ENCODE measurements around the gene IQCM.

The IQCM gene

GRCh38 chr4:149706942-149707341, 108.7 kb downstream of the IQCM start:
- POLR2A ChIA-PET (ENCODE audit: low non-redundant PET): no interaction called here
- TF ChIP-seq CTCF (conservative IDR thresholded peaks at IDR 0.05; ENCODE audit: low read depth): no peak
- no peak overlapping the region for H3K27ac ChIP-seq
- CTCF ChIA-PET: interaction anchor here (0.6 kb wide), 1 partner anchor 1819 kb away, joined by 3 read pairs; no protein-coding TSS in a partner anchor
- no peak for DNase-seq (ENCODE audit: low spot score)

GRCh38 chr4:149702414-149703293, 113.0 kb downstream of the IQCM start:
- no peak for TF ChIP-seq CTCF (conservative IDR thresholded peaks at IDR 0.05; ENCODE audit: low read depth)
- ChIA-PET CTCF (interaction anchor here (0.5 to 0.6 kb wide), 3 partner anchors 28 to 320 kb away, joined by 3 to 4 read pairs (median 4); no protein-coding TSS in a partner anchor), POLR2A (ENCODE audit: low non-redundant PET) (interaction anchor here (0.7 kb wide), 1 partner anchor 135 kb away, joined by 3 read pairs; no protein-coding TSS in a partner anchor)
- no peak overlapping the region for H3K27ac ChIP-seq
- no peak for DNase-seq (ENCODE audit: low spot score)

DNA sequence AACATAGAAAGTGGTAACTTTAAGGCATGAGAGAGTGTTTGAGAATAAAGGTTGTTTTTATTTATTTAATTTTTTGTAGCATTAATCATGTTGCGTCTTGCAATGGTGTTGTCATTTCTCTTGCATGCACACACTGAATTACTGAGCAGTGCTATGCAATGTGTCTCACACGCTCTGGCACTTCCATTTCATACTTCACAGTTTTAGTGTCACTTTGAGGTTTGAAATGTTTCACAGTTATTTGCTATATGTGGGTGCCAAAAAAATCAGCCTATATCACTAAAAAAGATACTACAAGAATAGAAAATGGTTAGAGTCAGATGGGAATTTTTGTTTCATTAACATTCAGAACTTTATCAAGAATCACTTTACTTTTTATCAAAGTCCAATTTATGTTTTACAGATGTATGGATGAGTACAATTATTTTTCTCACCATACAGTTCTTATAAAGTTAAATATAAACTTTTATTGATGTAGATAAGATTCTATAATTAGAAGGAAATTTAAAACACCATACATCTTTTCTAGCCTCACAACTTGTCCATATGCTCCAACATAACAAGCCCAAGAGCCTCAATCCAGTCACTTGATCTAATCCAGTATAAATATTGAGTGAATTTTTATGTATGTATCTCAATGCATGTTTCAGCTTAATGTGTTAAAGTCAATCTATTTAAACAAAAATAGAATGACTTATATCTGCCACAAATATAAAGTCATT, 114.0 kb downstream of the IQCM start:
- CTCF ChIA-PET: interaction anchor here (0.5 kb wide), 1 partner anchor 167 kb away, joined by 4 read pairs; no protein-coding TSS in a partner anchor
- POLR2A ChIA-PET (ENCODE audit: low non-redundant PET): no interaction called here
- no peak for TF ChIP-seq CTCF (conservative IDR thresholded peaks at IDR 0.05; ENCODE audit: low read depth)
- DNase-seq (ENCODE audit: low spot score): no peak
- no peak overlapping the region for H3K27ac ChIP-seq

DNA sequence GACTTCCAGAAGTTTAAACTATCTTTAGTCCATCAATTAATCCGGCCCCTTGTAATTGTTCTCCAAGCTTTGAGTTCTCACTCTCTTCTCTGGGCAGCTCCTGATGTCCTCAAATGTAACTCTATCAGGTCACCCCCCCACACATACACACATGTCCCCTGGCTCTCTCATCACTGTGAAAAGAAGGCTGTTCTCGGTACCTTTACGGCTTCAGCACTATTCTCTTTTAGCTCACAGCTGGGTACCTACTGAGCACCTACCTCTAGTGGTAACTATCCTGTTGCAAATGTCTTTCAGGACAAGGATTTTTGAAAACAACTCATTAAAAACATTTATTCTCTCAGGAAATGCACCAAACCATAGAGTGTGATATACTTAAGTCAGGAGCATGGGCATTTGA, 115.4 kb downstream of the IQCM start:
- no peak overlapping the region for H3K27ac ChIP-seq
- no peak for TF ChIP-seq CTCF (conservative IDR thresholded peaks at IDR 0.05; ENCODE audit: low read depth)
- DNase-seq (ENCODE audit: low spot score): no peak
- ChIA-PET CTCF (no interaction called here), POLR2A (ENCODE audit: low non-redundant PET) (no interaction called here)

DNA sequence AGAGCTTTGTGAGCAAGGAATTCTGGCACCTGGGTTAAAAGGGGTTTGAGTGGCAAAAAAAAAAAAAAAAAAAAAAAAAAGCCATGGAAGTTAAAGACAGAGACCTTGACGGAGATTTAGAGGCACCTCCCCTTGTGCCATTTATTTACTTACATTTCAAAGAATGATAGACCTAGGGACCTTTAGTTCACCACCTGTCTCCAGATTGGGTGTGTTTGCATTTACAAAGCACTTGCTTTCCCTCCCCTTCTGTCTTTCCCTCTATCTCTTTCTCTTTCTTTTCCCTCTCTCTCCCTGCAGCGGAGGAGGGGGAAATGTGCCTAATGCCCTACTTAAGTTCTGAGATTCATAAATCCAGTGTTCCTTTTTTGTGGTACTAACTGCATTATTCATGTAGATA, 116.0 kb downstream of the IQCM start:
- ChIA-PET CTCF (interaction anchor here (0.9 kb wide), 1 partner anchor 9 kb away, joined by 5 read pairs; no protein-coding TSS in a partner anchor), POLR2A (ENCODE audit: low non-redundant PET) (no interaction called here)
- no peak for DNase-seq (ENCODE audit: low spot score)
- TF ChIP-seq CTCF (conservative IDR thresholded peaks at IDR 0.05; ENCODE audit: low read depth): no peak
- no peak overlapping the region for H3K27ac ChIP-seq

DNA sequence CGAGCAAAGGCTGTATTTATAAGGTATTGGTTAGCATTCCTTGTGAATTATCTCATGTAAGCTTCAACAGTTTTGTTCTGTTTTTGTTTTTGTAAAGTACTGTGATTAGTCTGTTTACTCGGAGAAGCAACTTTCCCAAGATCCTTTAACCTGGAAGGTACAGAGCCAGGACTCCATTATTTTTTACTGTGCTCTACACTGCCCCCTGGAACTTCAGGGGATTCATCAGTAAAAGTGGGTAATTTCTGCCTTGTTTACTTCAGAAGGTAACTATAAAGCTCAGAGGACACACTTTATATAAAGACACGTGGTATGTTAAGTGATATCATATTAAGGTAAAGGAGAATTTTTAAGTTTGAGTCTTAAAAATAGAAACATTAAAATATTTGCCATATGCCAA, 124.9 kb downstream of the IQCM start:
- no peak for DNase-seq (ENCODE audit: low spot score)
- ChIA-PET CTCF (interaction anchor here (0.6 kb wide), 1 partner anchor 73 kb away, joined by 3 read pairs; no protein-coding TSS in a partner anchor), POLR2A (ENCODE audit: low non-redundant PET) (no interaction called here)
- H3K27ac ChIP-seq: no peak overlapping the region
- no peak for TF ChIP-seq CTCF (conservative IDR thresholded peaks at IDR 0.05; ENCODE audit: low read depth)

Data from RWPE1 (cell line).